Fibroblast of lung (primary cell): ENCODE measurements around the gene PGAP3.

ENCODE experiments used
- EZH2 ChIP-seq: IDR thresholded peaks from 2 replicates; pipeline ENCODE4 v1.5.1; 2012; ENCODE audit warnings: low read length, control low read depth, mild to moderate bottlenecking; ENCODE audit errors: missing control alignments
- TF ChIP-seq, protein P1 (sequence below), 2 donors: IDR thresholded peaks in 1 of 2; conservative IDR thresholded peaks in 1 of 2; 1 replicate in 1 of 2; 2 replicates in 1 of 2; pipeline ENCODE4 v1.5.1; 2011 to 2012; ENCODE audit warnings: low read length in 2 of 2, control low read depth in 1 of 2, inconsistent platforms in 1 of 2, low read depth in 1 of 2, mild to moderate bottlenecking in 1 of 2

DNA sequence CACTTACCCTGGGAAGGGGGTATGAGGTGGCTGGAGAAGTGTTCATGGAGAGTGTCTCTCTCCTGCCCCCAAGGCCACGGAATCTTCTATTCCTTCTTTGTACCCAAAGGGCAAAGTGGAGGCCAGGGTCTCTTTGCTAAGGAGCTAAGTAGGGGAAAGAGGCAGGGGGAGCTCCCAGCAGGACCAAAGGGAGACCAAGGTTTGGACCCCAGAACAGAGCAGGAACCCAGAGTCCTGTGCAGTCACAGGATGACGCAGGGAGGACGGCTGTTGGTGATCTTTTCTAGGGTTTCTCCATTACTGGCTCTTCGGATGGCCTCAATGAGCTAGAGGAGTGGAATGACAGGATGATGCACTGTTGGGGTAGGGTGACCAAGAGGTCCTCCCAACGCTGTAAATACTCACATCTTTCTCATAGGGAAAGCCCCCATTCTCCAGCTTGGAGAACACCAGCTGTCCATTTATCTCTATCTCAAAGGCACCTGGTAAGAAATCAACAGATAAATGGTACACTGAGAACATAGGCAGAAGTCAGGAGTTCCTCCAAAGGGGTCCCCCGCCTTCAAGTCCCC is 41.5 kb upstream of the PGAP3 start:
- TF ChIP-seq, protein P1, sequence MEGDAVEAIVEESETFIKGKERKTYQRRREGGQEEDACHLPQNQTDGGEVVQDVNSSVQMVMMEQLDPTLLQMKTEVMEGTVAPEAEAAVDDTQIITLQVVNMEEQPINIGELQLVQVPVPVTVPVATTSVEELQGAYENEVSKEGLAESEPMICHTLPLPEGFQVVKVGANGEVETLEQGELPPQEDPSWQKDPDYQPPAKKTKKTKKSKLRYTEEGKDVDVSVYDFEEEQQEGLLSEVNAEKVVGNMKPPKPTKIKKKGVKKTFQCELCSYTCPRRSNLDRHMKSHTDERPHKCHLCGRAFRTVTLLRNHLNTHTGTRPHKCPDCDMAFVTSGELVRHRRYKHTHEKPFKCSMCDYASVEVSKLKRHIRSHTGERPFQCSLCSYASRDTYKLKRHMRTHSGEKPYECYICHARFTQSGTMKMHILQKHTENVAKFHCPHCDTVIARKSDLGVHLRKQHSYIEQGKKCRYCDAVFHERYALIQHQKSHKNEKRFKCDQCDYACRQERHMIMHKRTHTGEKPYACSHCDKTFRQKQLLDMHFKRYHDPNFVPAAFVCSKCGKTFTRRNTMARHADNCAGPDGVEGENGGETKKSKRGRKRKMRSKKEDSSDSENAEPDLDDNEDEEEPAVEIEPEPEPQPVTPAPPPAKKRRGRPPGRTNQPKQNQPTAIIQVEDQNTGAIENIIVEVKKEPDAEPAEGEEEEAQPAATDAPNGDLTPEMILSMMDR (conservative IDR thresholded peaks at IDR 0.05 in 1 of 2, IDR thresholded peaks at IDR 0.05 in 1 of 2; ENCODE audit: low read depth in 1 of 2, low read length in 2 of 2) = no peak
- TF ChIP-seq EZH2 = no peak
